Colonic mucosa (tissue), 4 donors: ENCODE measurements around the gene MEGF6. TPM values are rescaled to one million over a fixed set of nuclear protein-coding genes. Genes with fewer than 3 reads are reported as not detected.

Source experiments
- DNase-seq: peaks from one replicate; pipeline ENCODE4 v3.0.0-alpha.2; 2020
- H3K27ac ChIP-seq: fragments of 200-600 bp; one replicate; pipeline ENCODE4 v1.8.0; 2021
- H3K27me3 ChIP-seq: fragments of 200-600 bp; one replicate; pipeline ENCODE4 v1.8.0; 2021
- H3K36me3 ChIP-seq: fragments of 200-600 bp; one replicate; pipeline ENCODE4 v1.8.0; 2021
- H3K4me1 ChIP-seq: fragments of 200-600 bp; one replicate; pipeline ENCODE4 v1.8.0; 2021; ENCODE audit warnings: mild to moderate bottlenecking
- H3K4me3 ChIP-seq: fragments of 200-600 bp; one replicate; pipeline ENCODE4 v1.8.0; 2021
- H3K9ac ChIP-seq, 2 donors: one replicate each; pipeline ENCODE4 v1.7.0; 2013; ENCODE audit warnings: control low read depth in 2 of 2, low read depth in 2 of 2, low read length in 2 of 2
- H3K9me3 ChIP-seq: fragments of 200-600 bp; one replicate; pipeline ENCODE4 v1.8.0; 2021
- CTCF ChIP-seq: fragments of 200-600 bp; IDR thresholded peaks from one replicate; pipeline ENCODE4 v1.8.0; 2022; ENCODE audit warnings: antibody characterized with exemption, mild to moderate bottlenecking
- intact Hi-C: fragments of 100-400 bp; cut with DNase I; formaldehyde crosslinking; loops from one replicate; pipeline ENCODE4 v1.14.1; 2022
- total RNA-seq, 2 donors: library from RNA; stranded (reverse); fragmentation: NEBNext Ultra II Directional in 1 of 2; extraction: Animal tissue kit (Norgen Biotek cat#: 25700) in 1 of 2; gene quantifications; one replicate each; pipeline ENCODE4 v1.2.1, GENCODE V29; 2021
- donor health status: healthy.
- donor health status: DM: no; HTN: no; CAD: no.
- donor health status: DM: no; HTN: no; CAD: no.

Gene MEGF6
- total RNA-seq, 2 donors from 2014 or later = 5.2 to 6.4 TPM

GRCh38 chr1:3515774-3516480 lies 95.4 kb downstream of the MEGF6 start:
- DNase-seq = no peak
- H3K36me3 ChIP-seq = no peaks in the 10 kb centered on the region
- no peaks in the 10 kb centered on the region for H3K4me1 ChIP-seq
- no peak overlapping the region for H3K9ac ChIP-seq
- TF ChIP-seq CTCF = no peak
- H3K4me3 ChIP-seq = no peak overlapping the region
- no peaks in the 10 kb centered on the region for H3K9me3 ChIP-seq
- no peak overlapping the region for H3K27ac ChIP-seq
- intact Hi-C loops = no loop called here
- no peaks in the 10 kb centered on the region for H3K27me3 ChIP-seq

DNA sequence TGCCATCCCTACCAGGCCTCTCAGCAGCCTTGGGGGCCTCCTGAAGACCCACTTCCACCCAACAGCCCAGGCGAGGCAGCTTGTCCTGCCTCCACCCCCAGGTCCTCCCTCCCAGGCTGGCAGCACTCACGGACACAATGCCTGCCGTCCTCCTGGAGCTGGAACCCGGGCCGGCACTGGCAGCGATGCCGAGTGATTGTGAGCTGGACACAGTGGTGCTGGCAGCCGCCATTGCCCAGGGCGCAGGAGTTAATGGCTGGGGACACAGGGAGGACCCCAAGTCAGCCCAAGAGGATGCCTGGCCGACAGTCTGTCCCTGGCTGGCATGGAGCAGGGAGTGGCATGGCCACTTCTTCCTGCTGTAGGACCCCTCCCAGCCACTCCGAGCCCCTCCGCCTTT lies 96.0 kb downstream of the MEGF6 start:
- H3K9me3 ChIP-seq = no peaks in the 10 kb centered on the region
- no peaks in the 10 kb centered on the region for H3K27me3 ChIP-seq
- no peak overlapping the region for H3K9ac ChIP-seq
- intact Hi-C loops = no loop called here
- TF ChIP-seq CTCF = no peak
- no peaks in the 10 kb centered on the region for H3K36me3 ChIP-seq
- no peak overlapping the region for H3K4me3 ChIP-seq
- DNase-seq = no peak
- H3K27ac ChIP-seq = no peak overlapping the region
- no peaks in the 10 kb centered on the region for H3K4me1 ChIP-seq

- H3K4me1 ChIP-seq = no peaks in the 10 kb centered on the region
- no peaks in the 10 kb centered on the region for H3K9me3 ChIP-seq
- no peak overlapping the region for H3K4me3 ChIP-seq
- H3K27ac ChIP-seq = no peak overlapping the region
- no peak for DNase-seq
- TF ChIP-seq CTCF = no peak
- H3K36me3 ChIP-seq = no peaks in the 10 kb centered on the region
- intact Hi-C loops = no loop called here
- H3K9ac ChIP-seq = no peak overlapping the region
- H3K27me3 ChIP-seq = no peaks in the 10 kb centered on the region
Observed at GRCh38 chr1:3514404-3514803, 96.9 kb downstream of the MEGF6 start.

- no peak overlapping the region for H3K4me3 ChIP-seq
Observed at GRCh38 chr1:3511856-3512255, 99.5 kb downstream of the MEGF6 start.

GRCh38 chr1:3511306-3511705 lies 100.0 kb downstream of the MEGF6 start:
- H3K4me1 ChIP-seq = no peaks in the 10 kb centered on the region
- H3K27ac ChIP-seq = no peak overlapping the region
- intact Hi-C loops = no loop called here
- DNase-seq = no peak
- H3K9me3 ChIP-seq = no peaks in the 10 kb centered on the region
- no peaks in the 10 kb centered on the region for H3K27me3 ChIP-seq
- no peaks in the 10 kb centered on the region for H3K36me3 ChIP-seq
- TF ChIP-seq CTCF = no peak
- no peak overlapping the region for H3K4me3 ChIP-seq
- H3K9ac ChIP-seq = no peak overlapping the region

More at GRCh38 chr1:3511856-3512255, 99.5 kb downstream of the MEGF6 start:
- no peaks in the 10 kb centered on the region for H3K4me1 ChIP-seq
- no peaks in the 10 kb centered on the region for H3K9me3 ChIP-seq
- H3K27ac ChIP-seq = no peak overlapping the region
- H3K27me3 ChIP-seq = no peaks in the 10 kb centered on the region
- intact Hi-C loops = no loop called here
- H3K9ac ChIP-seq = no peak overlapping the region
- no peak for TF ChIP-seq CTCF
- H3K36me3 ChIP-seq = no peaks in the 10 kb centered on the region
- DNase-seq = no peak
